Type B pancreatic cell (in vitro differentiated cells): ENCODE results near the gene NCOA1. TPM values are rescaled to one million over a fixed set of nuclear protein-coding genes. Genes with fewer than 3 reads are reported as not detected.

Source experiments
- DNase-seq: peaks from one replicate; pipeline ENCODE4 v3.0.0; 2021; ENCODE audit warnings: mixed read lengths; ENCODE audit not compliant: unreplicated experiment; ENCODE audit errors: extremely low spot score
- H3K27ac Mint-ChIP-seq: 2 replicates; pipeline ENCODE4 v1.8.0; 2021; ENCODE audit warnings: mild to moderate bottlenecking, mixed read lengths
- H3K27me3 Mint-ChIP-seq: 2 replicates; pipeline ENCODE4 v1.8.0; 2021; ENCODE audit warnings: mixed read lengths
- H3K36me3 Mint-ChIP-seq: 2 replicates; pipeline ENCODE4 v1.8.0; 2021; ENCODE audit warnings: mixed read lengths
- H3K4me1 Mint-ChIP-seq: one replicate; pipeline ENCODE4 v1.8.0; 2021; ENCODE audit warnings: mixed read lengths; ENCODE audit not compliant: unreplicated experiment
- H3K4me3 Mint-ChIP-seq: 2 replicates; pipeline ENCODE4 v1.8.0; 2021; ENCODE audit warnings: mild to moderate bottlenecking, mixed read lengths
- H3K9me3 Mint-ChIP-seq: 2 replicates; pipeline ENCODE4 v1.8.0; 2021; ENCODE audit warnings: mixed read lengths
- total RNA-seq: library from RNA; stranded (reverse); gene quantifications from 2 replicates; pipeline ENCODE4 v1.2.1, GENCODE V29; 2021; ENCODE audit warnings: low replicate concordance
- TF ChIP-seq, protein P1 (sequence below): fragments of 200-600 bp; sonication (generic); conservative IDR thresholded peaks from 2 replicates; pipeline ENCODE4 v1.5.0; 2021; ENCODE audit warnings: antibody characterized with exemption, mild to moderate bottlenecking

The NCOA1 gene
- total RNA-seq, 1 donor from 2014 or later = 23.8 TPM

DNA sequence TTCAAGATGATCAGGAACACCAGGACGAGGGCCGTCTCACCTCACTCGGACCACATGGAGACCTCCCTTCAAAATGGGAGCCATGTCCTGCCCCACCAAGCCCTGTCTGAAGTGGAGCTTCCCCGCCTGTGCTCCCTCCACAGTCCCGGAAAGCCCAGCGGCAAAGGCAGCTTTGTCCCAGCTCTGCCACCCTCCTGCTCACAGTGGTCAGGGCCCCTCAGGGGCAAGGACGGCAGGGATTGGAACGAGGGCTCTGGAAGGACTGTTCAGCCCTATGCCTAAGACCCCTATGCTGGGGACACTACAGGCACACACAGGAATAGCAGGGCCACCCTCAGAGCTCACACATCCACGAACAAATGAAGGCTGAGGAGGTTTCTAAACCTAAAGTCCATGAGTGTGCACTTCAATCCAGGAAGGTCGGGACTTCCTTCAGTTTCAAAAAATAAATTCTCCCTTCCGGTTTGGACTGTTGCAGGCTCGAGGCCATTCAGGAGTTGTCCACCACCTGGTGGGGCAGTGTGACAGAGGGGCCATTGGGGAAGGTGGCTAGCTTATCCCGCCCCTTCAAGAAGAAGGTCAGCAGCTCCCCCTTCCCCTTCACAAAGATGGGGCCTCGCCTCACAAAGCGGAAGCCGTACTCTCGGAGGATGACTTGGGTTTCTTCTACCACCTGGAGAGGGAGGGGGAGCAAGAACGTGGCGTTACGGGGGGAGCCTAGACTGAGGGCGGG lies 328.6 kb downstream of the NCOA1 start:
- DNase-seq = peak; percentile 59
- TF ChIP-seq, protein P1, sequence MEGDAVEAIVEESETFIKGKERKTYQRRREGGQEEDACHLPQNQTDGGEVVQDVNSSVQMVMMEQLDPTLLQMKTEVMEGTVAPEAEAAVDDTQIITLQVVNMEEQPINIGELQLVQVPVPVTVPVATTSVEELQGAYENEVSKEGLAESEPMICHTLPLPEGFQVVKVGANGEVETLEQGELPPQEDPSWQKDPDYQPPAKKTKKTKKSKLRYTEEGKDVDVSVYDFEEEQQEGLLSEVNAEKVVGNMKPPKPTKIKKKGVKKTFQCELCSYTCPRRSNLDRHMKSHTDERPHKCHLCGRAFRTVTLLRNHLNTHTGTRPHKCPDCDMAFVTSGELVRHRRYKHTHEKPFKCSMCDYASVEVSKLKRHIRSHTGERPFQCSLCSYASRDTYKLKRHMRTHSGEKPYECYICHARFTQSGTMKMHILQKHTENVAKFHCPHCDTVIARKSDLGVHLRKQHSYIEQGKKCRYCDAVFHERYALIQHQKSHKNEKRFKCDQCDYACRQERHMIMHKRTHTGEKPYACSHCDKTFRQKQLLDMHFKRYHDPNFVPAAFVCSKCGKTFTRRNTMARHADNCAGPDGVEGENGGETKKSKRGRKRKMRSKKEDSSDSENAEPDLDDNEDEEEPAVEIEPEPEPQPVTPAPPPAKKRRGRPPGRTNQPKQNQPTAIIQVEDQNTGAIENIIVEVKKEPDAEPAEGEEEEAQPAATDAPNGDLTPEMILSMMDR = no peak
- no peaks in the 10 kb centered on the region for H3K9me3 Mint-ChIP-seq
- peaks cover 26% of the 10 kb centered on the region for H3K36me3 Mint-ChIP-seq
- H3K4me1 Mint-ChIP-seq = no peaks in the 10 kb centered on the region
- no peaks in the 10 kb centered on the region for H3K27me3 Mint-ChIP-seq
- no peak overlapping the region for H3K27ac Mint-ChIP-seq
- no peak overlapping the region for H3K4me3 Mint-ChIP-seq

DNA sequence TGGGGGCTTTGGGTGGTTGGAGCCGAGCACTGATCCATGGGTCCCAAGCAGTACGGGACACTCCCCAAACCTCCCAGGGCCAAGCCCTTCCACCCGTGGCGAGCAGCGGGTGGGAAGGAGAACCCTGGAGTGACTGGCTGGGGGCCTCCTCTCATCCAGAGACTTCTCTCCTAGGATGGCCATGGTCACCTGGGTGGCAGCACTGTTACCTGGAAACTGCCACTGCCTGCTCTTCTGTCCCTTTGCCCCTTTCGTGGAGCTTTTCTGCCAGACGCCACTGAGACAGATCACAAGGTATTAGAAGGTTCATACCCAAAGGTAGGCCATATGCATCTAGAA lies 329.1 kb downstream of the NCOA1 start:
- Mint-ChIP-seq H3K4me1 (no peaks in the 10 kb centered on the region), H3K27me3 (no peaks in the 10 kb centered on the region), H3K27ac (no peak overlapping the region), H3K4me3 (no peak overlapping the region), H3K9me3 (no peaks in the 10 kb centered on the region), H3K36me3 (peaks cover 26% of the 10 kb centered on the region)
- peak; percentile 47 for DNase-seq
- TF ChIP-seq, protein P1 = no peak

Other genes with a start within 250 kb of the NCOA1 start
- 18.9 and 24.8 TPM in 2 replicates for gene ITSN2, start 130.7 kb upstream of the NCOA1 start, total RNA-seq